Activated effector memory CD4-positive, alpha-beta T cell treated with anti-CD3 and anti-CD28 coated beads, Interleukin-2, amount 50 U/mL, for 16 hours (primary cell): ENCODE results near the gene SNAI1.

Source experiments
- DNase-seq: peaks from one replicate; pipeline ENCODE4 v3.0.0-alpha.2; 2020

The SNAI1 gene

GRCh38 chr20:50038169-50038568, 55.4 kb downstream of the SNAI1 start:
- DNase-seq: no peak
